Right lobe of liver (tissue), 6 donors: ENCODE results near the gene OCEL1. TPM values are rescaled to one million over a fixed set of nuclear protein-coding genes. Genes with fewer than 3 reads are reported as not detected.

ENCODE experiments used
- ATAC-seq, 4 donors: fragments of 200-7000 bp; cut with Tn5 transposase; one replicate each; pipeline ENCODE4 v1.9.1; 2020; ENCODE audit warnings: mild to moderate bottlenecking in 4 of 4, moderate library complexity in 4 of 4
- DNase-seq, 3 donors: peaks; one replicate each; pipeline ENCODE4 v3.0.0-alpha.2; 2020
- H3K27ac ChIP-seq, 3 donors: fragments of 200-600 bp; one replicate each; pipeline ENCODE4 v1.8.0; 2022
- H3K27me3 ChIP-seq, 2 donors: fragments of 200-600 bp; one replicate each; pipeline ENCODE4 v1.8.0; 2022
- H3K36me3 ChIP-seq, 4 donors: fragments of 200-600 bp; sonication (generic) in 1 of 4; one replicate each; pipeline versions ENCODE4 v1.5.1 to v1.8.0; 2017 to 2022; ENCODE audit warnings: control low read depth in 1 of 4
- H3K4me1 ChIP-seq, 4 donors: fragments of 200-600 bp; sonication (generic) in 1 of 4; one replicate each; pipeline versions ENCODE4 v1.5.1 to v1.8.0; 2017 to 2022; ENCODE audit warnings: control low read depth in 1 of 4
- H3K4me3 ChIP-seq, 3 donors: fragments of 200-600 bp; one replicate each; pipeline ENCODE4 v1.8.0; 2022
- H3K9me3 ChIP-seq, 4 donors: fragments of 200-600 bp; sonication (generic) in 1 of 4; one replicate each; pipeline versions ENCODE4 v1.5.1 to v1.8.0; 2017 to 2022; ENCODE audit warnings: control low read depth in 1 of 4
- POLR2A ChIP-seq: fragments of 450-650 bp; IDR thresholded peaks from one replicate; pipeline ENCODE4 v1.6.1; 2017; ENCODE audit warnings: antibody characterized with exemption, mild to moderate bottlenecking
- WGBS: methylation state at CpG from one replicate; pipeline ENCODE4 v1.1.6; 2018; ENCODE audit warnings: low coverage, low lambda C conversion rate; ENCODE audit not compliant: insufficient coverage; ENCODE audit errors: missing lambda C conversion rate; 5-methylcytosine and 5-hydroxymethylcytosine counted together
- intact Hi-C, 2 donors: fragments of 100-400 bp; cut with DNase I; formaldehyde crosslinking; loops; one replicate each; pipeline versions ENCODE4 v1.11.2 to v1.14.1; 2022
- total RNA-seq, 6 experiments: library from RNA; depleted of rRNA in 2 of 6; stranded (reverse); fragments of >200 nt in 2 of 6; fragmentation: NEBNext Ultra II Directional in 3 of 6; extraction: Animal tissue kit (Norgen Biotek cat#: 25700) in 3 of 6; gene quantifications; one replicate each; pipeline versions ENCODE4 v1.1.0 to v1.2.4, GENCODE V29; 2016 to 2023
- TF ChIP-seq, protein P1 (sequence below), 4 donors: fragments of 200-600 bp in 3 of 4; fragments of 450-650 bp in 1 of 4; IDR thresholded peaks; one replicate each; pipeline versions ENCODE4 v1.5.1 to v1.8.0; 2016 to 2022; ENCODE audit warnings: antibody characterized with exemption in 4 of 4, mild to moderate bottlenecking in 2 of 4
- donor health status: DM: no; HTN: yes; CAD: no.
- donor health status: DM: no; HTN: no; CAD: no.
- donor health status: DM: no; HTN: no; CAD: no.
- donor health status: DM: no; HTN: yes; CAD: no.
- donor health status: DM: no; HTN: yes; CAD: no.

Gene OCEL1
- total RNA-seq, 6 experiments from 2014 or later, result 17.8 to 64.2 (median 31.2) TPM

- TF ChIP-seq POLR2A, result no peak
- TF ChIP-seq, protein P1, sequence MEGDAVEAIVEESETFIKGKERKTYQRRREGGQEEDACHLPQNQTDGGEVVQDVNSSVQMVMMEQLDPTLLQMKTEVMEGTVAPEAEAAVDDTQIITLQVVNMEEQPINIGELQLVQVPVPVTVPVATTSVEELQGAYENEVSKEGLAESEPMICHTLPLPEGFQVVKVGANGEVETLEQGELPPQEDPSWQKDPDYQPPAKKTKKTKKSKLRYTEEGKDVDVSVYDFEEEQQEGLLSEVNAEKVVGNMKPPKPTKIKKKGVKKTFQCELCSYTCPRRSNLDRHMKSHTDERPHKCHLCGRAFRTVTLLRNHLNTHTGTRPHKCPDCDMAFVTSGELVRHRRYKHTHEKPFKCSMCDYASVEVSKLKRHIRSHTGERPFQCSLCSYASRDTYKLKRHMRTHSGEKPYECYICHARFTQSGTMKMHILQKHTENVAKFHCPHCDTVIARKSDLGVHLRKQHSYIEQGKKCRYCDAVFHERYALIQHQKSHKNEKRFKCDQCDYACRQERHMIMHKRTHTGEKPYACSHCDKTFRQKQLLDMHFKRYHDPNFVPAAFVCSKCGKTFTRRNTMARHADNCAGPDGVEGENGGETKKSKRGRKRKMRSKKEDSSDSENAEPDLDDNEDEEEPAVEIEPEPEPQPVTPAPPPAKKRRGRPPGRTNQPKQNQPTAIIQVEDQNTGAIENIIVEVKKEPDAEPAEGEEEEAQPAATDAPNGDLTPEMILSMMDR (IDR thresholded peaks at IDR 0.05), result no peak
- Histone ChIP-seq H3K27ac (peak overlapping the region in 2 of 3 donors; percentile 11 to 81), H3K4me3 (peak overlapping the region in 2 of 3 donors; percentile 31 to 36), H3K27me3 (no peaks in the 10 kb centered on the region), H3K4me1 (peaks cover 0 to 63% (median 22%) of the 10 kb centered on the region in 4 donors), H3K9me3 (no peaks in the 10 kb centered on the region), H3K36me3 (peaks cover 0 to 8% (median 4%) of the 10 kb centered on the region in 4 donors)
- WGBS, result 20% methylated on average over 17 of the region's 24 CpGs
- ATAC-seq, result peak; percentile 18 to 53 (median 32)
- intact Hi-C loops, result no loop called here
- DNase-seq, result peak in 2 of 3 donors; percentile 77 to 81
Measured at GRCh38 chr19:17240062-17240752, 14.2 kb downstream of the OCEL1 start.

- TF ChIP-seq, protein P1 (IDR thresholded peaks at IDR 0.05), result no peak
- TF ChIP-seq POLR2A, result no peak
- H3K4me1 ChIP-seq, result peaks cover 0 to 62% (median 22%) of the 10 kb centered on the region in 4 donors
- H3K27ac ChIP-seq, result peak overlapping the region in 1 of 3 donors; percentile 81
- DNase-seq (no peak), ATAC-seq (no peak)
- intact Hi-C loops, result no loop called here
- WGBS, result 40% methylated on average over 2 of the region's 6 CpGs
- H3K36me3 ChIP-seq, result peaks cover 0 to 8% (median 2%) of the 10 kb centered on the region in 4 donors
- H3K4me3 ChIP-seq, result peak overlapping the region in 2 of 3 donors; percentile 31 to 96
- H3K27me3 ChIP-seq, result no peaks in the 10 kb centered on the region
- H3K9me3 ChIP-seq, result no peaks in the 10 kb centered on the region
Measured at GRCh38 chr19:17240826-17241399, 14.9 kb downstream of the OCEL1 start.

DNA sequence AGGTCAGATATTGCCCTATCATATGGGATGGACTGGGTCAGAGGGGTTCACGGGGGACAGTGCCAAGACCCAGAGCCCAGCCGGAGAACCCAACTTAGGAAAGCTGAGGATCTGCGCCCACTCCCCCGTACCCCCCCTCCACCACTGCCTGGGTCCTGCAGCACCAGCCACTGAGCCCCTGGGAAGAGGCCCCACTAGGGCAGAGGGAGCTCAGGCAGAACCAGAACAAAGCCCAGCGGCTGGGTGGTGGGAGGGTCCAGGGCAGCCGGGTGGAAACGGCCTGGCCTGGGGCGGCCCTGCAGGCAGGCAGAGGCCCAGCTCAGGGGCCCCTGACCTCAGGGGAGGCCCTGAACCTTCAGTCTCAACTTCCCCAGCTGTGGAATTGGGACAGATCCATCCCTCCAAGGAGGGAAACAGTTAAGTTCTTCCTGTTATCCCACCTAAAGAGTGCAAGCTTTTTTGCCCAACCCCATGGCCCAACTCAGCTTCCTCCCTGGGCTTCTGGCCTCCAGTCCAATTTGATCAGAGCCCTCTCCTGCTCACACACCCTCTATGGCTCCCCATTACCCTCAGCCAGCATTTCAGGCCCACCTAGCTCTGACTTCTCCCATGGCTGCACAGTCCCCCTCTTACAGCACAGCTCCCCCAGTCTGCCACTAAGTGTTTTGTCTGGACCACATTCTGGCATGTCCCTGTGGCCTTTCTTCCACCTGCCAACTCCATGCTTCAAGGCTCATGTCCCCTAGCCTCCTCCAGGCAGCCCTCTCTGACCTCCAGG is 16.6 kb downstream of the OCEL1 start:
- ATAC-seq, result no peak
- H3K9me3 ChIP-seq, result no peaks in the 10 kb centered on the region
- DNase-seq, result no peak
- 40% methylated on average over 2 of the region's 8 CpGs for WGBS
- peak overlapping the region in 2 of 3 donors; percentile 37 to 81 for H3K27ac ChIP-seq
- TF ChIP-seq, protein P1 (IDR thresholded peaks at IDR 0.05), result no peak
- TF ChIP-seq POLR2A, result no peak
- H3K27me3 ChIP-seq, result no peaks in the 10 kb centered on the region
- H3K4me1 ChIP-seq, result peaks cover 0 to 61% (median 27%) of the 10 kb centered on the region in 4 donors
- H3K36me3 ChIP-seq, result peaks cover 0 to 7% (median 2%) of the 10 kb centered on the region in 4 donors
- peak overlapping the region; percentile 83 to 97 (median 96) for H3K4me3 ChIP-seq
- intact Hi-C loops, result no loop called here

GRCh38 chr19:17243211-17243829 is 17.3 kb downstream of the OCEL1 start:
- DNase-seq, result peak; percentile 84 to 96 (median 94)
- ATAC-seq, result peak; percentile 56 to 73 (median 60)
- WGBS, result no CpG with 5 or more reads among the region's 8 CpGs

More at GRCh38 chr19:17243211-17243829, 17.3 kb downstream of the OCEL1 start:
- peaks cover 0 to 1% (median 0%) of the 10 kb centered on the region in 4 donors for H3K36me3 ChIP-seq
- peaks cover 0 to 61% (median 26%) of the 10 kb centered on the region in 4 donors for H3K4me1 ChIP-seq
- peak overlapping the region; percentile 83 to 97 (median 96) for H3K4me3 ChIP-seq
- TF ChIP-seq, protein P1 (IDR thresholded peaks at IDR 0.05), result no peak
- TF ChIP-seq POLR2A, result no peak
- intact Hi-C loops, result no loop called here
- no peaks in the 10 kb centered on the region for H3K9me3 ChIP-seq
- no peaks in the 10 kb centered on the region for H3K27me3 ChIP-seq
- peak overlapping the region; percentile 37 to 83 (median 81) for H3K27ac ChIP-seq
